ENCODE data around the gene KAZN.

KAZN gene

DNA sequence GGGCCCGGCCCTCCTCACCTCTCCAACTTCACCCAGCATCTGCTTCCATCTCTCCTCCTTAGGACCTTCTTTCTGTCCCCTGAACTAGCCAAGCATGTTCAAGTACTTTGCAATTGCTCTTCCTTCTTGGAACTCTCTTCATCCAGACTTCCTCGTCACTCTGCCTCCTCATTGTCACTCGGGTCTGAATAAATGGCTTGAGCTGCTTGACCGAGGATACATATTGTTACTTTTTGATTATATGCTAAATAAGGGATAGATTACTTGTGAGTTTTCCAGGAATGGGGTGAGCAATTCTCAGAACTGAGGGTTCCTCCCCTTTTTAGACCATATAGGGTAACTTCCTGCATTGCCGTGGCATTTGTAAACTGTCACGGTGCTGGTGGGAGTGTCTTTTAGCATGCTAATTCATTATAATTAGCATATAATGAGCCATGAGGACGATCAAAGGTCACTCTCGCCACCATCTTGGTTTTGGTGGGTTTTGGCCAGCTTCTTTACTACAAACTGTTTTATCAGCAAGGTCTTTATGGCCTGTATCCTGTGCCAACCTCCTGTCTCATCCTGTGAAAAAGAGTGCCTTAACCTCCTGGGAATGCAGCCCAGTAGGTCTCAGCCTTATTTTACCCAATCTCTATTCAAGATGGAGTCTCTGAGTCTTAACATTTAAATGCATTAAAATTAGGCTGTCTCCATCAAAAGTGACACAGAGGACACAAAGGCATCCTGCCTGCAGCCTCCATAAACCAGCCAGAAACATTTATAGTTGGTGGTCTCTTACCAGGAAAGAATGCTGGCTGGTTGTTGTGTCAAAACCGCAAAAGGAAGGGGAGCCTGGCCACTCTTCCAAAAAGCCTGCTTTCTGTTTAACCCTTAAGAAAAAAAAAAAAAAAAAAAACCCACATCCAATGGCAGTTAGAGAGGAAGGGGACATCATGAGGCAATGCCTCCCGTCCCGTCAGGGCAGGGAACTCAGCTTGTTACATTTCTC, 179.3 kb downstream of the KAZN start:
- DNase-seq = peak; percentile 23

DNA sequence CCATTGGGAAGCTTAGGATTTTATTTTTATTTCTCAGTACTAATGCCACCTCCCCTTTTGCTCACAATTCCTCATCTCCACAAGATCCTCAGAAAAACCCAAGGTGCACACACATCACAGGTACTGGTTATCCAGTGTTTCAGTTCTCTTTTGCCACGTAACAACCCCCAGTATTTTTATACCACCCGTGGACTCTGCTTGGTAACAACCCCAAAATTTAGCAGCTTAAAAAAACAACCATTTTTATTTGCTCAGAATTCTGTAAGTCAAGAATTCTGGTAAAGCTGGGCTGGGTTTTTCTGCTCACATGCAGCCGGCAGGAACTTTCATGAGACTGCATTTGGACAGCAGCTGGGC, 180.0 kb downstream of the KAZN start:
- no peak for DNase-seq

DNA sequence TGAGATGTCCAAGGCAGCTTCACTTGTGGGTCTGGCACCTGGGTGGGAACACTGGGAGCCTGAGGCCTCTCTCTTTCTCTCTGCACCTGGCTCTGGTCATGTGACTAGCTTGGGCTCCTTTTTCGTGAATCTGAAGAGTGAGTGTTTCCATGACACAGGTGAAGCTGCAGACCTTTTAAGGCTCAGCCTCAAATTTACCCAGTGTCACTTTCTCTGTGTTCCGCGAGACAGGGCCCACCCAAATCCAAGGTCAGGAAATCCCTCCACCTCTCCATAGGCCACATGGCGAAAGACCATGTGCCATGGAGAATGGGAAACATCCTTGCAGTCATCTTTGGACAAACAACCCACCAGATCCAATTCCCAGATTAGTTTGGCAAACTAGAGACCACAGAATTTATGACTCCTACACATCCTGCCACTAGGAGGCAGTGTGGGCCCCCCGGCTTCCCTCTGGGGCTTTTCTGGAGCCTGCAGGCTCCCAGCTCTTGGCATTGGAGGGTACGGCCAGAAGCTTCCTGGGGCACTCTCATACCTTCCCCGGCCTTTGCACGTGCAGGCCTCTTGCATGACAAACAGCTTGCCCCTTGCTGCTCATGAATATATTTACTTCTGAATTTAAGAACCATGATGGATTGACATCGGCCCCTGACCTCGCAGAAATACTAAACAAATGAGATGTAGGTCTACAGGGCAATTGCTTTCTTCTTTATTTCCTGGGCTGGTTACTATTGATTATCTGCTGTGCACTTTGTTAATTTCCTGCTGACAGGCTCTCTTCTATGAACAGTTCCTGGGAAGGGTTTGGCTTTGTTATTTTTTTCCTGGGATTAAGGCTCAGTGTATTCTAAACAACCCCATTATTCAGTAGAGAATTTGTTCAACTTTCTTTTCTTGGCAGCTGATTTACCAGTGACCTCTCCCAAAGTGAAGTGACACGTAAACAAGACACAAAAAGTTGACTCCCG, 180.7 kb downstream of the KAZN start:
- DNase-seq = no peak

DNA sequence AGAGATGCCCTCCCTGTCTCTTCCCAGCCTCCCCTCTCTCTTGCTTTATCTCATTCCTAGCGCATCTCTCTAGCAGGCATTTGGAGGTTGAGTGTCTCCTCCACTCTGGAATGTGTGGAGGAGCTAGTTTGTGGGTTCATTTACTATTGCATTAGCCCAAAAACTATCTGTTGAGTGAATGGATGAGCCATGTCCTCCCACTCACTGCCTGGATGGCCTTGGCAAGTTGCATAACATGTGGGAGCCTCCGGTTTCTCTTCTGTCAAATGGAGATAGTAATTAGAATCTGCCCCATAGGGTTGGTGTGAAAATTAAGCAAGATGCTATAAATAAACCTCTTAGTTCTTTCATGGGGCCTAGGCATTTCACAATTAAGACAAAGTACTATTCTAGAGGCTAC, 181.8 kb downstream of the KAZN start:
- DNase-seq = peak; percentile 58

DNA sequence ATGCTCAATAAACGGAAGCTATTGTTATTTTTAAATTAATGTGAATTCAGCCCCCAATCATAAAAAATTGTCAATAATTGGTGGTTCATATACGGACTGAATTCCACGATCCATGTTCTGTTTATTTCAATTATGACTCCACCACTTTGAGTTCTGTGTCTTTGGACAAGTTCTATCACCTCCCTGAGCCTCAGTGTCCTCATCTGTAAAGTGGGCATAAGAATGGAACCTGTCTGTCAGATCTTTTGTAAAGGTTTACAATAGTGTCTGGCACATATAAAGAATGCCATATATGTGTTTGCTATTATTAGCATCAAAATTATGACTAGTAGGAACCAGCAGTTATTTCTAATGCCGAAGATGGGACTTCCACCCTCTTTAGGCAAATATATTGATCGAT, 183.3 kb downstream of the KAZN start:
- DNase-seq = no peak

DNA sequence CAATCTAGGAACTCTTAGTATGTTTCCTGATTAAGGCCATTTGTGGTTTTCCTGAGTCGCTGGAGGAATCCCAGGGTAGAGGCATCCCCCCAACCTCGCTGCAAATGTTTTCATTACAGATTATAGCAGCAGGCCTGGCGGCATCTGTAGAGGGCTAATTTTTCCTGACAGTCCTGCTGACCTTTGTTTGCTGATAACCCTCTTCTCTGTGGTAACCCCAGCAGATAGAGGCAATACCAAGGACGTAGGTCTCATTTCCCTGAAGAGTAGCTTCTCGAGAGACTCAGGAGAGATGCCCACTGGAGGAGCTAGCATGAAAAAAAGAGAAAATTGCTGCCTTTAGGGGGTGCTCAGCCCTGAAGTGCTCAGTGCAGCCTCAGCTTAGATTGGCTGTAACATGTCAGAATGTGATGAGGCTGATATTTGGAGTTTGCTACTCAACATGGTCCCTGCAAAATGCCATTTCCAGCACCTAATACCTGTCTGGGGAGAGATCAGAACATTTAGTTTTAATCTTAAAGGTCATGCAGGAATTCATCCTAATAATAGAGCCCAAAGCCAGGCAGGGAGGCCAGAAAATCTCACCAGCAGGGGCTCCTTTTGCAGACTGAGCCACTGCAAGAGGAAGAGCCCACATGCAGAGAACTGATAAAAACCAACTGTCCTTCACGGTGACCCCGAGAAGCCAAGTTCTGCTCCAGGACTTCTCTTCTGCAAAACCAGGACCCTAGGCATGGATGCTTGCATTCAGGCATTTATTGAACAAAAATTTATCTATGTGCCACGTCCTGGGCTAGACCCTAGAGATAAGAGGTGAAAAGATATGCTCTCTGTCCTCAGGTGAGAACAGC, 184.5 kb downstream of the KAZN start:
- peak; percentile 35 for DNase-seq

DNA sequence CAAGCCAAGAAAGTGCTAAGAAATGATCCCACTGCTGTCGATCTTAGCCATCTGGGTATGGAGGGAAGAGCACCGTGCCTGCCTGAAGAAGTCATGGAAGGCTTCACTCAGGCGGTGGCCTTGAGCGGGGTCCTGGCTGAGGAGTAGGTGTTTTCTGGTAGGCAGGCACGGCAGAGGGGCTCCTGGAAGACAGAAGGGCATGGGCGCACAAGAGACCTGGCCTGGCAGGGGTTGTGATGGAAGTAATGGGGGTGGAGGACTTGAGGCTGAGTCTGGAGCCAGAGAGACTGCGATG, 185.1 kb downstream of the KAZN start:
- no peak for DNase-seq

DNA sequence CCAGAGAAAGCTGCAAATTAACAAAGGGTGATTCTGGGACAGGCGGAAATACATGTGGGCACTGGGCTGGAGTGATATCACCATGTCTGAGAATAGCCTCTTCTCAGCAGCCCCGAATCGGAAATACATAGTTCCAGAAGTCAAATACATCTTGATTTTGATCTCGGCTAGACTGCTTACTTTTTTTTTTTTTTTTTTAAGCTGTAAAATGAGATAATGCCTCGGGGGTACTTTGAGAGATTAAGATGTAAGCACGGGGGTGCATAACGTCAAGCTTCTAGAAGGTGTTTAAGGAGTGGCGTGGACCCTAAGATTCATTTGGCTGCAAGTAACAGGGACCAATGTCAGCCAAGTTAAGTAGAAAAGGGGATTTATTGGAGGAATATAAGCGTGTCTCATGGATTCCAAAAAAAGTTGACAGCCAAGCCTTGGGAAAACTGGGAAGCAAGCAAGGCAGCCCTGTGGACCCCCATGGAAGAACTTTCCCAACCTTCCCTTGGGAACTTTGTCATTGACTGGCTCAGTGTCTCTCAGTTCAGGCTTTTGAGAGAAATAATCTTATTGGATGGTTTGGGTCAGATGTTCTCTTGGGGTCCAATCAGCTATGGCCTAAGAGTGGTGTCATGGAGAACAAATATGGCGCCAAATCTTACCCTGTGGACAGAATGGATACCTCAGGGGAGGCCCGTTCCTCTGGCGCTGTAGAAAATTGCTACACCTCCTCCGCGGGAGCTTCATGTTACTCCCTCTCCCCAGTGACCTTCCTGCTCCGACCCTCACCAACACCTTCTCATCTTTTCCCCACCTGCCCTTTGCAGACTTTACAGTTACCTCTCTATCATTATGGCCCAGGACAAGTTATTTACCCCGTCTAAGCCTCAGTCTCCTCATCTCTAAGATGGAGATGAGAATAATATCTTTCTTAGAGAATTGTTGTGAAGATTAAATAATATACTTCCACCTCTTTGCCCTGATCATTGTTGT, 186.6 kb downstream of the KAZN start:
- DNase-seq = no peak

DNA sequence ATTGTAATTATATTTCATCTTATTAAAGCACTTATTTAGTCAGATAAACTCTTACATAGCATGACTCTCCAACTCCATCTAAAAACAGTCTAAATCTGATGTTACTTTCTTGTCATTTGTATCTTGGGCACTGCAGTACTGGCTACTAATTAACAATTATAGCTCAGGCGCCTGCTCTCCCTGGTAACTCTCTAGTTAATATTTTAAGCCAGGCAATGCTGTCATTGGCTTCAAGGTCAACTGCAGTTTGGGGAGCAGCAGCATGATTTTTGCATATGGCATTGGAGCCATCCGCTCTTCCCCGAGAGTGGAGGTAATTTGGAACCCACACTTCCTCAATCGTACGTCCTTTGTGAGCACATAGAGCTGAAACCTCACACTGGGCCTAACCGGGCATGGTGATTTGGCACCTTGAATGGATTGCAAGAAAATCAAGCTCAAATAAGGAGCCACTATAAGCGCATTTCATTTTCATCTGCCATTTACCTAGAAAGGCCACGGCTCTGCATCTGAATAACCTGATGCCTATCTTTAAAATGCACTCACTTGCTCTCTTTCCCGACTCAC, 187.7 kb downstream of the KAZN start:
- no peak for DNase-seq

DNA sequence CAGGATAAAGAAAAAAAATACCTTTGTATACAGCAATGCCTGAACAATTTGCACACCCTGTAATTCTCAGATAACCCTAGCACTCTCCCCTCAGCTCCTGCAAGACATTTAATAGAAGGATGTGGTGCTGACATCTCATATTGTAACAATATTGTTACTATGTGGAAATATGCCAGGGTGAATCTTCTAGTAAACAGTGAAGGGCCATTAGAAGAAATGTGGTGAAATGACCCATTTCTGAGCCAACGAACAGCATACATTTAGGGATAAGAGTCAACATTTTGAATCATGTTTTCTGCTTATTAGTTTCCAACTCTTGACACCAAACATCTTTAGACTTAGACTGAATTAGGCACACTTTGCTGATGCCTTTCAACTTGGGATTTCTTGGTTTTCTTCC, 188.2 kb downstream of the KAZN start:
- peak; percentile 20 for DNase-seq

DNA sequence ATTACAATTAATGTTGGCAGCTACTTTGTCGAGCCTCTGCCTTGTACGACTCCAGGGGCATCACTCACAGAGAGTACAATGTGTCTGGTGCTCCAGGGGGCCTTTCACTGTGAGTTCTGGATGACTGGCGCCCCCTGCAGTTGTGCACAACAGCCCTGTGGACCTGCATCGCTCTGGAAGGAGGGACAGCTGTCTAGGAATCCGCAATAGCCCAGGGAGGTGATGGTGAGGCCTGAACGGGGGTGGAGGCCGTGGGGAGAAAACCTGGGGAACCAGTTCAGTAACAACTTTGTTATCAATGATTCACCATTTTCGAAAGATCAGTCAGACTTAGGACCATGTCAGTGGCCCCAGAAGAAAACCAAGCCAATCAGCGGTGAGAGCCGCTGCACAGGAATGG, 189.1 kb downstream of the KAZN start:
- no peak for DNase-seq

DNA sequence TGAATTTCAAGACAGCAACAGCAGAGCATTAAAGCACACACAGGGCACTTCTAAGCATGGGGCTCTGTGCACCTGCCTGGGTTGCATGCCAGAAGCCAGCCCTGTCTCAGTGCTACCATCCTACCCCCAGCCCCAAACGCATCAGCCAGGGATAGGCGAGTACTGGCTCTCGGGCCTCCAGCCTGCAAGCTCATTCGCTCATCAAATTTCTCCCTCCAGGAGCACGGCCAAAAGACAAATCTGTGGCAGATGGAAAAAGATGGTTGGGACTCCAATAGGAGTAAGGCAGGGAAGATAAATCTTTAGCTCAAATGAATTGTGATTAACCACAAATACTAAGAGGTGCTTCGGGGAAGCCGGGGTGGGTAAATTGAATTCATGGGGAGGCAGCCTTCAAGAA, 189.6 kb downstream of the KAZN start:
- DNase-seq = peak; percentile 19

DNA sequence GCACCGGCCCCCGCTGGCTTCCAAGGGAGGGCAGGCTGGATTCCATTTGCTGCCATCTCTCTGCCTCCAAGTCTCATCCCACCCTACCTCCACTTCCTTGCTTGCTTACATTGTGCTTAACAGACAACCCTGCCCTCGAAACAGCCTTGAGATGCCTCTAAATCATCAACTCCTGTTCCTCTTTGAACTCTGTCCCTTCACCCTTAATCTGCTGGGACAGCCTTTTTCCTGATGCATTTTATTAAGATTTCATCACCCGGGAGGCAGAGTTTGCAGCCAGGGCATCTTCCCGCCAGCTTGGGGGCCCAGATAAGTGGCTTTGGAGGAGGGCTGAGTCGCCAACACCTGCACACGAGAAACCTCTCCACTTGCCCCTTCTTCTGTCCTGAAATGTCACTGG, 192.5 kb downstream of the KAZN start:
- DNase-seq = no peak

DNA sequence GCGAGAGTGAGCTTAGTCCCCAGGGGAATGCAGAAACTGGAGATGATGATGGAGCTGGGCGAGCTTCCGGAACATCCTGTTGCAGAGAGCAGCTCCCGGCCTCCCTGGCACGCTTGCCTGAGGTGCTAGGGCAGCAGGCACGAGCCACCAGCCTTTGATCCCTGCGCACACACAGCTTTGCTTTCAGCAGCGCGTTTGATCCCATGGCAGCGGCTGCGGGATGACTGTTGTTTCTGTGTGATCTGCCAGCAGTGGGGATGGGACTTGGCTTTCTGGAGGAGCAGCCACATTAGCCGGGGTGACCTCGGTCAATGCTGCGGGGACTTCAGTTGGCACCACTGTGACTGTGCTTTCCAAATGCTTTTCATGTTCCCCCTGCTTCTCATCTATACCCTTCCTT, 193.2 kb downstream of the KAZN start:
- DNase-seq = no peak

DNA sequence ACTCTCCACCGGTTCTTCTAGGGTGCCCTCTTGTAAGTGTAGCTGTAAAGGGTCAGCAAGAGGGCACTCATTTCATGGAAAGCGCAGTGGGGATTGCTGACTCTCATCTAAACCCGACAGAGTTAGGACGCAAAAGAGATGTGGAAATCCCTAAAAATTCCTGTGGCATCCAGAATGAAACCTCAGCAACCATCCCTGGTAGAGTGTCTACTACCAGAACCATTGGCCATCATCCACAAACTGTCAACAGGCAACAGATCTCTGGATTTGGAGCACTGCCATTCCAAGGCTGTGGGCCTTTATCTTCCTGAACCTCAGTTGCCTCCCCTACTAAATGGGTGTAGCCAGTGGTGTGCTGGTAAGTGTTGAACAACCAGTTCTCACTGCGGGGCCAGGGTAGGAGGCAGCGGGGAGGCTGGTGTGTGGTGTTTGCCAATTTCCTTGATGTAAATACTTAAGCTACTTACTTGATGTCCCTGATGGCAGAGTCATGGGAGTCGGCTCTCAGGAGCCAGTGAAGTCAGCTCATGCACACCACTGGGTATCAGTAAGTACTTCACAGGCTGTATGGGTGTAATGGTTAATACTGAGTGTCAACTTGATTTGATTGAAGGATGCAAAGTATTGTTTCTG, 195.8 kb downstream of the KAZN start:
- peak; percentile 90 for DNase-seq

DNA sequence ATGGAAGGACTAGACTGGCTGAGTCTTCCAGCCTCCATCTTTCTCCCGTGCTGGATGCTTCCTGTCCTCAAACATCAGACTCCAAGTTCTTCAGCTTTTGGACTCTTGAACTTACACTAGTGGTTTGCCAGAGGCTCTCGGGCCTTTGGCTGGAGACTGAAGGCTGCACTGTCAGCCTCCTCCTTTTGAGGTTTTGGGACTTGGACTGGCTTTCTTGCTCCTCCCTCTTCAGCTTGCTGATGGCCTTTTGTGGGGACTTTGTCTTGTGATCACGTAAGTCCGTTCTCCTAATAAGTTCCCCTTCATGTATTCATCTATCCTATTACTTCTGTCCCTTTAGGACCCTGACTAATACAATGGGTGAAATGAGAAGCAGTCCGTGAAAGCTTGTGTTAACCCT, 196.4 kb downstream of the KAZN start:
- DNase-seq = no peak

DNA sequence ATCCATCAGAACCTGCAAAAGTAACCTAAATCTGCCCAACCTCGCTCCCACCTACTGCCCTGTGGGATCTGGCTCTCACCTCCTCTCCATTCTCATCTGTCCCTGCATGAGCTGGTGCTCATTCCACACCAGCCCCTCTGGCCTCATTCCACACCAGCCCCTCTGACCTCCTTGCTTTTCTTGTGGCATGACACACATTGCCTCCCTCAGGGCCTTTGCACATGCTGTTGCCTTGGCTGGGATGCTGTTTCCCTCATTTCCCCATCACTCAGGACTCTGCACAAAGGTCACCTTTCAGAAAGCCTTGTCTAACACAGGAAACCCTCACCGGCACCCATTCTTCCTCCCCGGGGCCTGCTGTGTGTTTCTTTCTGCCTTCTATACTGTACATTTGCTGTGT, 197.1 kb downstream of the KAZN start:
- DNase-seq = no peak

DNA sequence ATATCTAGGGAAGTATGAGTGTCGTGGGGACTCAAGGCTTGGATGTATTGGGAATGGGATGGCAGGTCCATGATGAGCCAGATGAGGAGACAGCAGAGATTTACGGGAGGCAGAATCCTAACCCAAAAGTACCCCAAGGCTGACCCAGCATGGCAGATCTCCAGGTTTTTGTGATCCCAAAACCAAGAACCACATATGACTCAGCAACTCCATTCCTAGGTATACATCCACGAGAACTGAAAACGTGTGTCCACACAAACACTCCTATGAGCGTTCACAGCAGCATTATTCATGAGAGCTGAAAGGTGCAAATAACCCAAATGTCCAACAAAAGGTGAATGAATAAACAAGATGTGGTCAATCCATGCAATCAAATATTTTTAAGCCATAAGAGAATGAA, 201.5 kb downstream of the KAZN start:
- DNase-seq = no peak

DNA sequence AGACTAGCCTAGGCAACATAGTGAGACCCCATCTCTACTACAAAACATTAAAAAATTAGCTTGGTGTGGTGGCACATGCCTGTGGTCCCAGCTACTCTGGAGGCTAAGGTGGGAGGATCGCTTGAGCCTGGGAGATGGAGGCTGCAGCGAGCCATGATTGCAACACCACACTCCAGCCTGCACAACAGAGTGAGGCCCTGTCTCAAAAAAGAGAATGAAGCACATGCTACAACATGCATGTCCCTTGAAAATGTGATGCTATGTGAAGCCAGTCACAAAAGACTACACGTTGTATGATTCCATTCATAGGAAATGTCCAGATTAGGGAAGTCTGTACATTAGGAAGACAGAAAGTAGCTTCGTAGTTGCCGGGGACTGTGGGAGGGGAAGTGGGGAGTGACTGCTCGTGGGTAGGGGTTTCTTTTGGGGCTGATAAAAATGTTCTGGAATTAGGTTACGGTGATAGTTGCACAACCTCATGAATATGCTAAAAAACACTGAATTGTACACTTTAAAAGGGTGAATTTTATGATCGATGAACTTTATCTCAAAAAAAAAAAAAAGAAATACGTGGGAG, 202.1 kb downstream of the KAZN start:
- DNase-seq = no peak

DNA sequence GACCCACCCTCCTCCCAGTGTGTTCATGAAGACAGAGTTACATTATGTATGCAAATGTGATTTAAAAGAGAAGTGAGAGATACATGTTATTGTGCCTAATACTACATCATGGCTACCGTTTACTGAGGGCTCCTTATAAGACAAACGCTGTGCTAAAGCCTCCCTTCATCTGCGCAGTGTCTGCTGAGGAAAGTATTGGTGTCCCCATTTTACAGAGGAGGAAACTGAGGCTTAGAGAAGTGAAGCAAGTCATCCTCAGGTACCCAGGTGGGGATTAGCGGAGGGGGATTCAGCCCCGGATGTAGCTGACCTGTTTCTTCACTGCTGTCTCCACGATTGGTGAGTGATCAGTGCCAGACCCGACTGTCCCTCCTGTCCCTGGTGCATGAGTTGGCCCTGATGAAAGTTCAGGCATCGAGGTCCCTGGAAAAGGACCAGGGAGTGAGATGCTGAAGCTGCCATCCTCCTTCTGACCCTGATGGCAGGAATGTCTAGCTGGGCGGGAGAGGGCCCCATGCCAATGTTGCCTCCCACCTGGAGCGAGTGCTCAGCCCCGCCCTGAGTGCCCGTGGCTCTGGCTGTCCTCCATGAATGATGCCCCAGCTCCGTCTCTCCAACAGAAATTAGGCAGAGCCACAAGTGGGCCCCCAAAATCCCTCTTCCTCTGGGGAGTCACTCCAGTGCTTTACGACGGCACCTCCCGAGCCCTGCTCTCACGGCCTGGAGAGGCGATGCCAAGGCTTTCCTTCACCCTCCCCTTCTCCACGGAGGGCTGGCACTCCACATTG, 204.7 kb downstream of the KAZN start:
- DNase-seq = no peak

All from fibroblast of skin of right quadriceps (primary cell).